ENCODE results near the gene PRKAR1B. TPM values are rescaled to one million over a fixed set of nuclear protein-coding genes. Genes with fewer than 3 reads are reported as not detected.
A peak's percentile ranks its signal among the peaks of the same experiment; 100 is the strongest.

PRKAR1B gene
- total and polyA plus RNA-seq, 8 donors = 2.5 to 8.4 (median 5.3) TPM

GRCh38 chr7:668958-669357, 58.1 kb downstream of the PRKAR1B start:
- no peaks in the 10 kb centered on the region for H3K9me3 ChIP-seq
- H3K27me3 ChIP-seq = no peaks in the 10 kb centered on the region
- H3K4me3 ChIP-seq = no peak overlapping the region
- ATAC-seq = no peak
- H3K27ac ChIP-seq = no peak overlapping the region
- FAIRE-seq = no peak
- no peak for DNase-seq
- H3K4me1 ChIP-seq = no peaks in the 10 kb centered on the region
- 93 to 97% methylated on average over 4 of the region's 4 CpGs for WGBS, 2 donors
- no peaks in the 10 kb centered on the region for H3K36me3 ChIP-seq
- TF ChIP-seq CTCF (IDR thresholded peaks at IDR 0.05) = no peak
- intact Hi-C loops (cut with DNase I) = no loop called here

- peak in 3 of 4 donors; percentile 25 to 44 (median 26) for ATAC-seq
These were observed 58.7 kb downstream of the PRKAR1B start for GRCh38 chr7:668139-668931.

GRCh38 chr7:666454-667292, 60.4 kb downstream of the PRKAR1B start:
- intact Hi-C loops (cut with DNase I) = no loop called here
- Histone ChIP-seq H3K9me3 (no peaks in the 10 kb centered on the region), H3K36me3 (no peaks in the 10 kb centered on the region), H3K4me1 (no peaks in the 10 kb centered on the region), H3K4me3 (no peak overlapping the region), H3K27me3 (no peaks in the 10 kb centered on the region), H3K27ac (no peak overlapping the region)
- TF ChIP-seq CTCF (IDR thresholded peaks at IDR 0.05) = no peak
- FAIRE-seq (no peak), ATAC-seq (no peak), DNase-seq (peak in 1 of 6 donors; percentile 41)
- 96 to 99% methylated on average over 7 of the region's 7 CpGs for WGBS, 2 donors

More at GRCh38 chr7:668139-668931, 58.7 kb downstream of the PRKAR1B start:
- intact Hi-C loops (cut with DNase I) = no loop called here
- no peak for TF ChIP-seq CTCF (IDR thresholded peaks at IDR 0.05)
- DNase-seq (peak in 1 of 6 donors; percentile 5), FAIRE-seq (no peak)
- Histone ChIP-seq H3K4me1 (no peaks in the 10 kb centered on the region), H3K4me3 (no peak overlapping the region), H3K27me3 (no peaks in the 10 kb centered on the region), H3K27ac (no peak overlapping the region), H3K9me3 (no peaks in the 10 kb centered on the region), H3K36me3 (no peaks in the 10 kb centered on the region)
- WGBS, 2 donors = 77 to 83% methylated on average over 16 of the region's 16 CpGs

- FAIRE-seq (no peak), DNase-seq (peak in 1 of 6 donors; percentile 47), ATAC-seq (peak in 3 of 4 donors; percentile 44 to 69 (median 51))
- Histone ChIP-seq H3K27ac (peak overlapping the region in 1 of 4 donors; percentile 8), H3K9me3 (no peaks in the 10 kb centered on the region), H3K36me3 (no peaks in the 10 kb centered on the region), H3K27me3 (no peaks in the 10 kb centered on the region), H3K4me3 (no peak overlapping the region), H3K4me1 (no peaks in the 10 kb centered on the region)
- intact Hi-C loops (cut with DNase I) = no loop called here
- WGBS, 2 donors = 86 to 87% methylated on average over 35 of the region's 35 CpGs
- TF ChIP-seq CTCF (IDR thresholded peaks at IDR 0.05) = no peak
These were observed 61.2 kb downstream of the PRKAR1B start for GRCh38 chr7:665736-666453.
